DMS79 (cell line): ENCODE data around the gene MYO5B.
"Not testable (repeated sequence)": the region's sequence is repeated elsewhere in the genome, so short reads cannot be mapped to it uniquely, and the experiment has no call there.

Source experiments
- DNase-seq: peaks from one replicate; lab custom pipeline; 2025; lab: John Stamatoyannopoulos, UW

Gene MYO5B

GRCh38 chr18:49834258-49834657 is 360.7 kb downstream of the MYO5B start:
- no peak for DNase-seq

- DNase-seq: no peak
Observed at GRCh38 chr18:49833814-49834213, 361.1 kb downstream of the MYO5B start.

- DNase-seq: no peak
Observed at GRCh38 chr18:49832221-49832647, 362.7 kb downstream of the MYO5B start.

GRCh38 chr18:49827996-49828395 is 367.0 kb downstream of the MYO5B start:
- DNase-seq: no peak

GRCh38 chr18:49819823-49820671 is 374.9 kb downstream of the MYO5B start:
- peak; percentile 76 for DNase-seq

GRCh38 chr18:49819071-49819662 is 375.8 kb downstream of the MYO5B start:
- DNase-seq: no peak

- DNase-seq: no peak
Observed at GRCh38 chr18:49817947-49818346, 377.0 kb downstream of the MYO5B start.

GRCh38 chr18:49815927-49816326 is 379.0 kb downstream of the MYO5B start:
- DNase-seq: no peak

GRCh38 chr18:49814147-49814499 is 380.8 kb downstream of the MYO5B start:
- peak; percentile 67 for DNase-seq

- peak; percentile 77 for DNase-seq
Observed at GRCh38 chr18:49813319-49814146, 381.4 kb downstream of the MYO5B start, which contains the start of gene ACAA2. ACAA2 (minus strand) TSS chr18:49813533; CDS start chr18:49813484, 49 bp downstream.

- DNase-seq: no peak
Observed at GRCh38 chr18:49813069-49813318, 382.0 kb downstream of the MYO5B start.

- DNase-seq: no peak
Observed at GRCh38 chr18:49812286-49813068, 382.5 kb downstream of the MYO5B start.

GRCh38 chr18:49811151-49811938 is 383.6 kb downstream of the MYO5B start:
- DNase-seq: peak; percentile 50

- not testable (repeated sequence) for DNase-seq
Observed at GRCh38 chr18:49808553-49809191, 386.3 kb downstream of the MYO5B start.

GRCh38 chr18:49804096-49804495 is 390.9 kb downstream of the MYO5B start:
- DNase-seq: no peak

- DNase-seq: no peak
Observed at GRCh38 chr18:49802623-49803022, 392.3 kb downstream of the MYO5B start.

- DNase-seq: not testable (repeated sequence)
Observed at GRCh38 chr18:49800491-49800890, 394.5 kb downstream of the MYO5B start.

GRCh38 chr18:49799806-49800205 is 395.1 kb downstream of the MYO5B start:
- DNase-seq: not testable (repeated sequence)

GRCh38 chr18:49798001-49798400 is 396.9 kb downstream of the MYO5B start:
- DNase-seq: no peak
